Right renal pelvis (tissue), 4 donors: ENCODE measurements around the gene SEZ6L2. TPM values are rescaled to one million over a fixed set of nuclear protein-coding genes. Genes with fewer than 3 reads are reported as not detected.
"Not testable (repeated sequence)": the region's sequence is repeated elsewhere in the genome, so short reads cannot be mapped to it uniquely, and the experiment has no call there.

ENCODE experiments used
- DNase-seq, 4 donors: peaks; one replicate each; pipeline ENCODE4 v3.0.0-alpha.2; 2013; ENCODE audit warnings: low read depth in 4 of 4, low spot score in 3 of 4, missing footprints in 1 of 4
- polyA plus RNA-seq, 4 donors: library from polyadenylated mRNA; unstranded; fragments of 120-200 nt; gene quantifications; one replicate each; pipeline ENCODE4 v1.2.1, GENCODE V29; 2013; ENCODE audit not compliant: insufficient read length in 4 of 4

Gene SEZ6L2
- polyA plus RNA-seq, 4 donors = 11.3 to 13.7 (median 12.4) TPM

DNA sequence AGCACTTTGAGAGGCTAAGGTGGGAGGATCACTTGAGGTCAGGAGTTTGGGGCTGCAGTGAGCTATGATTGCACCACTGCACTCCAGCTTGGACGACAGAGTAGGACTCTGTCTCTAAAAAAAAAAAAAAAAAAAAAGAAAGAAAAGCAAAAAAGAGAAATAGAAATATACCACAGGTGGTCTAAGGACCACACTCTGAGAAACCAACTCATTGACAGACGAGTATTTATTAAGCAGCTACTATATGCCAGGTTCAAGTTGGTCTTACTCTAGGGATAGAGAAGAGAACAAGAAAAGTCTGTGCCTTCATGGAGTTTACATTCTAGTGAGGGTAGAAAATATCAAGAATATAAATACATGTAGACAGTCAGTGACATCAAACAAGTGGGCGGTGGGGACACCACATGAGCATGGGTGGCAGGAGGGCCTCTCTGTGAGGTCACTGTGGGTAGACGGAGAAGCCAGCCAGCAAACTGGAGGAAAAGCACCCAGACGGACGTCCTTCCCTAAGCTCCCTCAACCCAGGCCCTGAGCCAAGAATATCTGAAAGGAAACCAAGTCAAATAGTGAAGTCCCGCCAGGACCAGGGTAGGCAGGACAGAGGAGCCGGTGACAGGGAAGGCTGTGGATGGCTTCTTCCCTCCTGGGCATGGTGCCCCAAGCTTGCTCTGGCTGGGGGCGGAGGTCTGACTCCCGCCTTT, 41.1 kb downstream of the SEZ6L2 start:
- DNase-seq = no peak

- no peak for DNase-seq
These were observed 42.1 kb downstream of the SEZ6L2 start for GRCh38 chr16:29857133-29857760.

GRCh38 chr16:29854520-29855100, 44.7 kb downstream of the SEZ6L2 start:
- DNase-seq = no peak

- peak in 2 of 4 donors; percentile 8 to 12 for DNase-seq
These were observed 46.7 kb downstream of the SEZ6L2 start for GRCh38 chr16:29852654-29853053.

GRCh38 chr16:29850998-29851397, 48.4 kb downstream of the SEZ6L2 start:
- DNase-seq = no peak

DNA sequence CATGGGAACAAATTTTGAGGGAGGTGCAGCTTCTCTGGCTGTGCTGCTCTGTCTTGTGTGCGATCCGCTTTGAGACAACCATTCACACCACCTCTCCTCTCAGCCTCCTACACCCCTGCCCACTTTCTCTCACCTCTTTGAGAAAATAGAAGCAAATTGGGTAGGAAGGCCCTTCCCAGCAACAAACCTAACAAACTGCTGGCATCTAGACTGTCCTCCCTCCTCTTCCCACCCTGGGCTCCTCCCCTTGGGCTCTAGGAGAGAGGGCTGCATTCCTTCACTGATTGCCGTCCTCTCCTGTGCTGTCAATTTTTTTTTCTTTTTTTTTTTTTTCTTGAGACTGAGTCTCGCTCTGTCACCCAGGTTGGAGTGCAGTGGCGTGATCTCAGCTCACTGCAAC, 49.8 kb downstream of the SEZ6L2 start:
- DNase-seq = peak in 2 of 4 donors; percentile 10 to 19

- DNase-seq = no peak
These were observed 50.7 kb downstream of the SEZ6L2 start for GRCh38 chr16:29848420-29849297.

DNA sequence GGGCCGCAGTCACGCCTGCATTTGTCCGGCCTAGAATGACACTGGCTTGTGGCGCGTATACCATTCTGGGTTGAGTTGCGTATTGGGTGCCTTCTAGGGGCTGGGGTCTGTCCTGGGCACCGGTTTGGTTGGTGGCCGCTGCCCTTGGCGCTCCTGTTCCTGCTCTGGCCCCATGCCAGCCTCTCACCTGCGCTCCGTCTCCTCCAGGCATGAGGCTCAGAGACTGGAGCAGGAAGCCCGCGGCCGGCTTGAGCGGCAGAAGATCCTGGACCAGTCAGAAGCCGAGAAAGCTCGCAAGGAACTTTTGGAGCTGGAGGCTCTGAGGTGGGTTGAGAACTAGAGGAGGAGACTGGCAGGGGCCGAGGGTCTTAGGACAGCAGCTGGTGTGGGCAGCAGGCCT, 53.7 kb downstream of the SEZ6L2 start:
- no peak for DNase-seq

GRCh38 chr16:29844575-29845331, 54.6 kb downstream of the SEZ6L2 start:
- DNase-seq = no peak

GRCh38 chr16:29843931-29844330, 55.4 kb downstream of the SEZ6L2 start:
- DNase-seq = no peak

- no peak for DNase-seq
These were observed 56.5 kb downstream of the SEZ6L2 start for GRCh38 chr16:29842732-29843346.

GRCh38 chr16:29841631-29842030, 57.7 kb downstream of the SEZ6L2 start:
- DNase-seq = no peak

GRCh38 chr16:29840240-29840639, 59.1 kb downstream of the SEZ6L2 start:
- DNase-seq = no peak

GRCh38 chr16:29839822-29840221, 59.5 kb downstream of the SEZ6L2 start:
- DNase-seq = no peak

DNA sequence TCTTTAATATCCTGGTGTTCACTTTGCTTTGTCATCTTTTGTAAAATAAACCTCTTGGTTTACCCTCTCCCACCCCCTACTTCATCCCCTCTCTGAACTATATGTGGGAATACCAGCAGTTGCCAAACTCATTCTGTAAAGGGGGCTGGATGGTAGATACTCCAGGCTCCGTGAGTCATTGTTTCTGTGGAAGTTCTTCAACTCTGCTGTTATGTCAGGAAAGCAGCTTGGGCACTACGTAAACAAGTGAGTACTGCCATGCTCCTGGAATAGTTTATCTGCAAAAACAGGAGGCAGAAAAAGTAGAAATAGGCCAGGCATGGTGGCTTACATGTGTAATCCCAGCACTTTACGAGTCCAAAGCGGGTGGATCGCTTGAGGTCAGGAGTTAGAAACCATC, 61.5 kb downstream of the SEZ6L2 start:
- no peak for DNase-seq

DNA sequence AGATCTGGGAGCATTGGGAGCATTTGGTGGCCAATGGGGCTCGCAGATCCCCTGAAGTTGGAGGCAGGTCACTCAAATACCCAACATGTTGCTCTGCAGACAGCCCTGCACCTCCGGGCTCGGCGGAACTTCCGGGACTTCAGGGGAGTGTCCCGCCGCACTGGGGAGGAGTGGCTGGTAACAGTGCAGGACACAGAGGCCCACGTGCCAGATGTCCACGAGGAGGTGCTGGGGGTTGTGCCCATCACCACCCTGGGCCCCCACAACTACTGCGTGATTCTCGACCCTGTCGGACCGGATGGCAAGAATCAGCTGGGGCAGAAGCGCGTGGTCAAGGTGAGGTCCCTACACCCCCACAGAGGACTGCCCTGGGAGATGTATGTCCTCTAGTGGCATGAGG, 62.7 kb downstream of the SEZ6L2 start:
- DNase-seq = no peak

- no peak for DNase-seq
These were observed 63.4 kb downstream of the SEZ6L2 start for GRCh38 chr16:29835926-29836325.

GRCh38 chr16:29834079-29834478, 65.3 kb downstream of the SEZ6L2 start:
- DNase-seq = no peak

DNA sequence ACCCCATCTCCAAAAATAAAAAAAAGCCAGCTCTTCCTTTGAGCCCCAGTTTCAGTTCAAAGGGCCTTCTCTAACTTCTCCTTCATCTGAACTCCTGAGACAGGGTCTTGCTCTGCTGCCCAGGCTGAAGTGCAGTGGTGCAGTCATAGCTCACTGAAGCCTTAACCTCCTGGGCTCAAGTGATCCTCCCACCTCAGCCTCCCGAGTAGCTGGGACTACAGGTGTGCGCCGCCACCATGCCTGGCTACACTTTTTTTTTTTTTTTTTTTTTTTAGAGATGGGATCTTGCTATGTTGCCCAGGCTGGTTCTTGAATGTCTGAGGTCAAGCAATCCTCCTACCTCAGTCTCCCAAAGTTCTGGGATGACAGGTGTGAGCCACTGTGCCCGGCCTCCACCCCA, 66.1 kb downstream of the SEZ6L2 start:
- not testable (repeated sequence) for DNase-seq

GRCh38 chr16:29831490-29831889, 67.9 kb downstream of the SEZ6L2 start:
- no peak for DNase-seq
